Transverse colon (tissue), 4 donors: ENCODE data around the gene SNRPA1. TPM values are rescaled to one million over a fixed set of nuclear protein-coding genes. Genes with fewer than 3 reads are reported as not detected.

Source experiments
- DNase-seq: peaks from one replicate; pipeline ENCODE4 v3.0.0-alpha.2; 2019
- H3K27ac ChIP-seq, 4 donors: fragments of 200-600 bp; sonication (generic); 2 replicates each; pipeline ENCODE4 v1.5.1; 2016 to 2018; ENCODE audit warnings: inconsistent platforms in 4 of 4
- H3K27me3 ChIP-seq: fragments of 200-600 bp; sonication (generic); 2 replicates; pipeline ENCODE4 v1.5.1; 2017; ENCODE audit warnings: inconsistent platforms
- H3K36me3 ChIP-seq, 4 donors: fragments of 200-600 bp; sonication (generic); 2 replicates each; pipeline ENCODE4 v1.5.1; 2017 to 2019; ENCODE audit warnings: inconsistent platforms in 4 of 4
- H3K4me1 ChIP-seq, 4 donors: fragments of 200-600 bp; sonication (generic); 2 replicates each; pipeline ENCODE4 v1.5.1; 2017 to 2020; ENCODE audit warnings: inconsistent platforms in 4 of 4
- H3K4me3 ChIP-seq, 4 donors: fragments of 200-600 bp; sonication (generic); 1 replicate in 1 of 4; 2 replicates in 3 of 4; pipeline versions ENCODE4 v1.5.1 to v1.6.1; 2017 to 2019; ENCODE audit warnings: inconsistent platforms in 4 of 4
- H3K9me3 ChIP-seq, 2 donors: fragments of 200-600 bp; sonication (generic); 2 replicates each; pipeline ENCODE4 v1.5.1; 2017 to 2019; ENCODE audit warnings: inconsistent platforms in 2 of 2
- EP300 ChIP-seq: sonication (generic); formaldehyde crosslinking; IDR thresholded peaks from one replicate; pipeline ENCODE4 v1.6.1; 2017; ENCODE audit warnings: antibody characterized with exemption, low read depth
- POLR2A ChIP-seq: fragments of 450-650 bp; IDR thresholded peaks from one replicate; pipeline ENCODE4 v1.6.1; 2016; ENCODE audit warnings: antibody characterized with exemption, mild to moderate bottlenecking, moderate library complexity
- POLR2AphosphoS5 ChIP-seq, 3 donors: sonication (generic); formaldehyde crosslinking; IDR thresholded peaks; one replicate each; pipeline ENCODE4 v1.6.1; 2016; ENCODE audit warnings: antibody characterized with exemption in 3 of 3
- WGBS, 2 donors: methylation state at CpG; one replicate each; pipeline ENCODE4 v1.1.5; 2018; ENCODE audit warnings: low coverage in 1 of 2; 5-methylcytosine and 5-hydroxymethylcytosine counted together
- in situ Hi-C, 4 donors: fragments of 200-750 bp; cut with MboI; loops; one replicate each; pipeline versions ENCODE4 v1.15.0 to v1.15.1; 2017; ENCODE audit warnings: low sequenced_read_pairs in 3 of 4, low pct_ligation_motif_present in 1 of 4, low pct_unique_long_range_greater_than_20kb in 1 of 4
- intact Hi-C: fragments of 100-400 bp; cut with DNase I; formaldehyde crosslinking; loops from one replicate; pipeline ENCODE4 v1.15.1; 2023; ENCODE audit warnings: low total_unique reads
- total RNA-seq, 4 donors: library from RNA; depleted of rRNA; stranded (reverse); fragments of >200 nt; gene quantifications; one replicate each; pipeline ENCODE4 v1.1.0, GENCODE V29; 2016
- TF ChIP-seq, protein P1 (sequence below), 5 experiments: fragments of 200-600 bp in 3 of 5; fragments of 450-650 bp in 2 of 5; sonication (generic) in 3 of 5; IDR thresholded peaks; 1 replicate in 2 of 5; 2 replicates in 3 of 5; pipeline ENCODE4 v1.5.1; 2016 to 2017; ENCODE audit warnings: antibody characterized with exemption in 5 of 5, inconsistent platforms in 3 of 5, mild to moderate bottlenecking in 2 of 5, moderate library complexity in 1 of 5

SNRPA1 gene
- total RNA-seq, 4 donors from 2014 or later: 7.8 to 54.0 (median 25.8) TPM

DNA sequence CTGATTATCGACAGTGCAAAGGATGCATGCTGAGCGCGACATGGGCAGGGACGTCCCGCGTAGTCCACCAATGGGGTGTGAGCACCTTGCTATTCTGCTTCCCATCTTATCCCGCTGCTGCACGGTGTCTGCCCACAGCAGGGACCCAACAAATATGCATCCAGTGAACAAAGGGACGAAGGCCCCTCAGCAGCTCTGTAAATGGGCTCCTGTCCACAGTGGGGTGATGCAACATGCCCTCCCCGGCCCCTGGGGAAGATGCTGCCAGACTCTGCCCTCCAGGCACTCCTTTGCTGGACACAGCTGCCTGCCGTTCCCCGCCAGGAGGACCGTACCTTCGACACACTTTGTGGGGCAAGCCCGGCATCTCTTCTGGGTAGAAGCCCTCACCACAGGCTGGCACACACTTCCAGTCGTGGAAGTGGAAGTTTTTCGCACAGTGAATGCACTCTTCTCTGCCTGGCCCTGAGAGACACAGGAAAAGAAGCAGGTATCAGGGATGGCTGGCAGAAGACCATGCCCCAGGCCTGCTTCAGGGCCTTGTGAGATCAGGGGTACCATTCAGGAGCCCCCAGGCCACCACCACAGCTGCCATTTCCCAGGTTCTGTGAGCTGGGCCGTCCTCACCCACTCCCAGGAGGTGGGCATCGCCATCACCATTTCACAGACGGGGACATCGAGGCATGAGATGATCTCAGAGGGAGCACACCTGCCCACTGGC is 18.2 kb upstream of the SNRPA1 start:
- 90 to 100% methylated on average over 5 to 21 of the region's 21 CpGs for WGBS, 2 donors

DNA sequence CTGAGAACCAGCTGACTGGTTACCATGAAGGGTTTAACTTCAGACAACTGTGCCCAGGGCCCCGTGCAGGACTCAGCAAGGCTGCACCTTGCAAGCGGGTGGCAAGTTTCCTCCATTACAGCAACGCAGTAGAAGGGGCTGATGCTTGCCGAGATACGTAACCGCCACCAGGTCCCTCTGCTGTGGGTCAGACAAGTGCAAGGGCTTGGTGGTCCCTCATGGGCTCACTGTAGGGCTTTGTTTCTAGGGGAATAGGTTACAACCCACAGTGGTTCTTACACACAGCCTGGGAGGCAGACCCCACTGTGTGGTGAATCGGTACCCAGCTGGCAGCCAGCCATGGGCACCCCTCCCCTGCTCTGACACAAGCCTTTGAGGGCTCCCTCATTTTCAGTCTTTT is 15.5 kb upstream of the SNRPA1 start:
- intact Hi-C loops: no loop called here
- no peaks in the 10 kb centered on the region for H3K36me3 ChIP-seq
- TF ChIP-seq POLR2A (no peak), POLR2AphosphoS5 (IDR thresholded peaks at IDR 0.05) (no peak), EP300 (no peak)
- TF ChIP-seq, protein P1, sequence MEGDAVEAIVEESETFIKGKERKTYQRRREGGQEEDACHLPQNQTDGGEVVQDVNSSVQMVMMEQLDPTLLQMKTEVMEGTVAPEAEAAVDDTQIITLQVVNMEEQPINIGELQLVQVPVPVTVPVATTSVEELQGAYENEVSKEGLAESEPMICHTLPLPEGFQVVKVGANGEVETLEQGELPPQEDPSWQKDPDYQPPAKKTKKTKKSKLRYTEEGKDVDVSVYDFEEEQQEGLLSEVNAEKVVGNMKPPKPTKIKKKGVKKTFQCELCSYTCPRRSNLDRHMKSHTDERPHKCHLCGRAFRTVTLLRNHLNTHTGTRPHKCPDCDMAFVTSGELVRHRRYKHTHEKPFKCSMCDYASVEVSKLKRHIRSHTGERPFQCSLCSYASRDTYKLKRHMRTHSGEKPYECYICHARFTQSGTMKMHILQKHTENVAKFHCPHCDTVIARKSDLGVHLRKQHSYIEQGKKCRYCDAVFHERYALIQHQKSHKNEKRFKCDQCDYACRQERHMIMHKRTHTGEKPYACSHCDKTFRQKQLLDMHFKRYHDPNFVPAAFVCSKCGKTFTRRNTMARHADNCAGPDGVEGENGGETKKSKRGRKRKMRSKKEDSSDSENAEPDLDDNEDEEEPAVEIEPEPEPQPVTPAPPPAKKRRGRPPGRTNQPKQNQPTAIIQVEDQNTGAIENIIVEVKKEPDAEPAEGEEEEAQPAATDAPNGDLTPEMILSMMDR (IDR thresholded peaks at IDR 0.05): no peak
- no peak overlapping the region for H3K4me3 ChIP-seq
- no peaks in the 10 kb centered on the region for H3K4me1 ChIP-seq
- in situ Hi-C loops: loop anchor here in 1 of 4 donors (25.0 kb wide), 1 partner anchor 177 kb away; the partner anchor contains the start of gene PCSK6
- 80 to 95% methylated on average over 1 to 7 of the region's 7 CpGs for WGBS, 2 donors
- no peaks in the 10 kb centered on the region for H3K9me3 ChIP-seq
- no peak for DNase-seq
- H3K27ac ChIP-seq: no peak overlapping the region
- no peaks in the 10 kb centered on the region for H3K27me3 ChIP-seq

More for the DNA sequence above, 18.2 kb upstream of the SNRPA1 start:
- Histone ChIP-seq H3K27ac (no peak overlapping the region), H3K4me3 (no peak overlapping the region), H3K27me3 (no peaks in the 10 kb centered on the region), H3K4me1 (no peaks in the 10 kb centered on the region), H3K9me3 (no peaks in the 10 kb centered on the region), H3K36me3 (no peaks in the 10 kb centered on the region)
- intact Hi-C loops: no loop called here
- TF ChIP-seq POLR2AphosphoS5 (IDR thresholded peaks at IDR 0.05): no peak
- TF ChIP-seq EP300: no peak
- no peak for DNase-seq
- in situ Hi-C loops: loop anchor here in 1 of 4 donors (25.0 kb wide), 1 partner anchor 174 kb away; the partner anchor contains the start of gene PCSK6

DNA sequence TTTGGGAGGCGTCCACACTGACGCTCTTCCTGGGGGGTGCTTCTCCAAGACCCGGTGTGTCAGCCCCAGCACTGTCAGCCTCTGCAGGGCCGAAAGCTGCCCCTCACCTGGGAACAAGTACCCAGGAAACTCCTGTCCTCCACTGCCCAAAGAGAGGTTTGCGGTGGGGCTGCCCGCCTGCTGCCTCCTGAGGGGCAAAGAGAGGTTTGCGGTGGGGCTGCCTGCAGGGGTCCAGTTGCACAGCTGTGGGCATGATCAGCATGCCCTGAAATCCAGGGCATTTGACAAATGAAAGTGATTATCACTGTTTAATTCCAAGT is 15.1 kb upstream of the SNRPA1 start:
- H3K4me3 ChIP-seq: no peak overlapping the region
- intact Hi-C loops: no loop called here
- no peak for DNase-seq
- H3K4me1 ChIP-seq: no peaks in the 10 kb centered on the region
- H3K36me3 ChIP-seq: no peaks in the 10 kb centered on the region
- 93 to 100% methylated on average over 1 to 6 of the region's 7 CpGs for WGBS, 2 donors
- H3K9me3 ChIP-seq: no peaks in the 10 kb centered on the region
- no peak overlapping the region for H3K27ac ChIP-seq
- TF ChIP-seq EP300 (no peak), POLR2A (no peak), POLR2AphosphoS5 (IDR thresholded peaks at IDR 0.05) (no peak)
- TF ChIP-seq, protein P1 (IDR thresholded peaks at IDR 0.05): no peak
- no peaks in the 10 kb centered on the region for H3K27me3 ChIP-seq
- in situ Hi-C loops: loop anchor here in 1 of 4 donors (25.0 kb wide), 1 partner anchor 177 kb away; the partner anchor contains the start of gene PCSK6

DNA sequence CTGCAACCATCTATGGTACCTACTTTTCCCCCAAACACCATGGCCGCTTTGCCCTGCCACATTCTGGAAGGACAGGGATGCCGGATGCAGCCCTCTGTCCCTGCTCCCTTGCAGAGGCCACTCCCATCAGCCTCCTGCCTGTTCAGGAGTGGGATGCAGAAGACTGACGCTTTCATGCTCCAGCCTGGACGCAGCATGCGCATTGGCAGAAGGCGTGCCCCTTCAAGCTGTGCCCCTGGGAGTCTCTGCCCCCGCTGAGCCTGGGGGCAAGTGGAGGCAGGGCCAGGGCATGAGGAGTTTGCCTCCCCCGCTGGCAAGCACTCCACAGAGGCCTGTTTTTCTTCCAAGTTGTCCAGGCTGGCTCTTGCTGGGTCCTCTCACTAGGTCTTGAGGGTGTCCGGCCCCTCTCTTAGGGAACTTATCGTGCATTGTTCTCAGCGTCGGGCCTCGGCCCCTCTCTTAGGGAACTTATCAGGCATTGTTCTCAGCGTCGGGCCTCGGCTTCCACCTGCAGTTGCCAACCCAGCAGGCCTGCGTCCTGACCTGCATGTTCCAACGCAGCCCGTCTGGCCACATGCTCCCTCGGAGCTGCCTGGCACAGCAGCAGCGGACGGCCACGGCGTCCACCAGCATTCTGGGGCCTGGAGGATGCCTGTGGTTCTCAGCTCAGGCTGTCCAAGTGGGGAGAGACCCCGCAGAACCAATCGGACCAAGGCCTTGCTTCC is 14.6 kb upstream of the SNRPA1 start:
- peak; percentile 1 for DNase-seq

More for the DNA sequence above, 14.6 kb upstream of the SNRPA1 start:
- TF ChIP-seq POLR2AphosphoS5 (IDR thresholded peaks at IDR 0.05) (no peak), EP300 (no peak), POLR2A (no peak)
- H3K36me3 ChIP-seq: no peaks in the 10 kb centered on the region
- WGBS, 2 donors: 90% methylated on average over 26 of the region's 26 CpGs; no CpG with 5 or more reads in 1 of the 2 donors
- H3K27ac ChIP-seq: no peak overlapping the region
- no peaks in the 10 kb centered on the region for H3K9me3 ChIP-seq
- H3K4me3 ChIP-seq: no peak overlapping the region
- no peaks in the 10 kb centered on the region for H3K4me1 ChIP-seq
- in situ Hi-C loops: loop anchor here in 1 of 4 donors (25.0 kb wide), 1 partner anchor 178 kb away; the partner anchor contains the start of gene PCSK6
- intact Hi-C loops: no loop called here
- H3K27me3 ChIP-seq: no peaks in the 10 kb centered on the region
